Activated CD8-positive, alpha-beta memory T cell treated with anti-CD3 and anti-CD28 coated beads for 4 hours (primary cell): ENCODE measurements around the gene SHANK3.
"Not testable (repeated sequence)": the region's sequence is repeated elsewhere in the genome, so short reads cannot be mapped to it uniquely, and the experiment has no call there.

Source experiments
- DNase-seq, 2 donors: peaks; one replicate each; pipeline ENCODE4 v3.0.0-alpha.2; 2020; ENCODE audit warnings: low read depth in 2 of 2

SHANK3 gene

DNA sequence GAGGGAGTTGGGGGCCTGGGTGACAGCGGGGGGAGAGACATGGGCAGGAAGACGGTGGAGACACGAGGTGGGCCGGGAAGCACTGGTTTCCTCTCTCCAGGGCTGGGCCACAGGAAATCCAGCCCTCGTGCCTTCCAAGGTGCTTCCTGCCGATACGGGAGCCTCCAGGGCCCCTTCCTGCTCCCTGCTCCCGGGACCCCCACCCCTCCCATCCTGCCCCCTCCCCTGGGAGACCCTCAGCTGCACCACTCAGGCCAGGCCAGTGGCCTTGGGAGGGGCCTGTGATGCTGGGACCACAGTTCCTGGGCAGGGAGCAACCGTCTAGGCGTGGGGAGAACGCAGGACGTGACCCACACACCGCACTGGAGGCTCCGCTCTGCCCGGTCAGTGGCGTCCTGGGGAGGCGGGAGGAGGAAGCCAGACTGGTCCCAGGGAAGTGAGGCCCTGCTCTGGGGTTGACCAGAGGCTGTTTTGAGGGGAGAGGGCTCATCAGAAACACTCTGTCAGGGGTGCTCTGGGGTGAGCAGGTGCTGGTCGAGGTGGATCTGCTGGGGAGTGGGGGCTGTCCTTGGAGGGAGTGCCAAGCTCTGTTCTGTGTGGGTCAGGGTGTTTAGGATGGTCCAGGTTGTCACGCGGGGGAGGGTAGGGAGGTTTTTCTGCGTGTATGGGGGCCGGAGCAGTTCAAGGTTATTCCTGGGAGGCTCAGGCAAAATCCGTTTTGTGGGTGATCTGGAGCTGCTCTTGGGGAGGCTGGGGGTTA is at the start of gene SHANK3:
Gene SHANK3 (plus strand): TSS at position 353 of the 760 bp plus-strand sequence.
- no peak for DNase-seq

DNA sequence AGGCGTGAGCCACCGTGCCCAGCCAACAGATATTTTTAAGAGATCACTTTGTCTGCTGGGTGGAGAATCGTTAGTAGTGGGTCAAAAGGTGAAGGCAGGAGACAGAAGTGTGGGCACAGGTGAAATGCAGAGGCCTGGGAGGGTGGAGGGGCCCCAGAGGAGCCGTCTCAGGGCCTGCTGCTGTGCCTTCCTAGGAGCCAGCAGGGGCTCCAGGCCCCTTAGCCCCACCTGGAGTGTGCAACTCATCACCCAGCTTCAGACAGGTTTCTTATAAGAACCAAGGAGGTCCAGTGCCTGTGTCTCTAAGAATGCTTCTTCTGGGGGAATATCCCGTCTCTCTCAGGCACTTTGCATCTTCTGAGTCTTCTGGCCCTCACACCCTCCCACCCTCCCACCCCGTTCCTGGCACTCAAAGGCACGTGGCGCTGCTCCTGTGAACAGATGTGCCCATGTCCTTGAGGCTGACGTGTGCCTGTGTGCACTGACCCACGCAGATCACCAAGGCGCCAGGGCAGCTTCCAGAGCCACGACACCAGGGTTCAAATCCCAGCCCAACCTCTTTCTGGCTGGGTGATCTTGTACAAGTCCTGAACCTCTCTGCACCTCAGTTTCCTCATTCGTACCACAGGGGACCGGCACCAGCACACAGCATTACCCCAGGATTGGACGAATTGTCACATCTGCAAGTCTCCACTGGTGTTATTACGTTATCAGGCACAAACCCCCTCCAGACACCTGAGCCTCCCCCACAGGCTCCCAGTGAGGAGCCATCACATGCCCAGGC is 48.1 kb upstream of the SHANK3 start:
- no peak for DNase-seq

DNA sequence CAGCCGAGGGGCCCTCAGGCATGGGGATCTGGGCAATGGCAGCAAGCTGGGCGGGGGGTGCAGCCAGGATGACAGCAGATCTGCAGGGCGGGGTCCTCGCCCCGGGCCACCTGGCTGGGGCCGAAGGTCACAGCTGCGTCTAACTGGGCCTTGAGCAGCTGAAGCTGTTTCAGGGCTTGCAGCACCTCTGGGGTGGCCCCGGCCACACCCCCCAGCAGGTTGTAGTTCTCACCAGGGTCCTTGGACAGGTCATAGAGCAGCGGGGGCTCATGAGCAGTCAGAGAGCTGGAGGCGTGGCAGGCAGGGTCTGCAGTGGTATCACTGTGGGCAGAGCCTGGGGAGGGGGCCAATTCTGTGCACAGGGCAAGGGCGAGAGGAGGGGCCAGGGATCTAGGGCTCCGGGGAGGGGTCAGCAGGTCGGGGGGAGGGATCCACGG is 47.5 kb upstream of the SHANK3 start:
- no peak for DNase-seq

DNA sequence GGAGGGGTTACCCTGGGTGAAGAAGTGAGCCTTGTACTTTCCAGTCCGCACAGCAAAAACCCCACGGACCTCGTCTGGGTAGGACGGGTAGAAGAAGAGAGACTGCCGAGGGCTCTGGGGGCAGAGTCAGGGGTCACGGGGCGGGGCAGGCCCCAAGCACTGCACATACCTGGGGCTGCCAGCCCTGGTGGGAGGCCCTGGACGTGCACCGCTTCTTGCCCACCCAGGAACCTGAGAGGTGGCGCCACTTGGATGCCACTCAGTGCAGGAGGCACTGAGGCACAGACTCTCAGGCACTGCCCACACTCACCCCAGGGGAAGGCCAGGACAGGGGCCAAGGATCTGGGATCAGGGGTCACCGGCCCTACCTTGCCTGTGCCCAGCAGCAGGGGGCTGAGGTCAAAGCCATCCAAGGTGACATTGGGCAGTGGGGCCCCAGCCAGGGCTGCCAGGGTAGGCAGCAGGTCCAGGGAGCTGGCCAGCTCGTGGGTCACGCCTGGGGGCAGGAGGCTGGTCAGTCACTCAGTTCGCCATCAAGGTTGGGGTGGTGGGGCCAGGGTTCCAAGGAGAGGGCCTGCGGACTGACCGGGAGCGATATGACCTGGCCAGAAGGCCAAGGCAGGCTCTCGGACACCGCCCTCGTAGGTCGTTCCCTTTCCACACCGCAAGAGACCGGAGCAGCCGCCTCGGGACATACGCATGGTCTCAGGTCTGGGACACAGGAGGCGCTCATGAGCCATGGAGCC is 46.9 kb upstream of the SHANK3 start:
- DNase-seq: no peak

DNA sequence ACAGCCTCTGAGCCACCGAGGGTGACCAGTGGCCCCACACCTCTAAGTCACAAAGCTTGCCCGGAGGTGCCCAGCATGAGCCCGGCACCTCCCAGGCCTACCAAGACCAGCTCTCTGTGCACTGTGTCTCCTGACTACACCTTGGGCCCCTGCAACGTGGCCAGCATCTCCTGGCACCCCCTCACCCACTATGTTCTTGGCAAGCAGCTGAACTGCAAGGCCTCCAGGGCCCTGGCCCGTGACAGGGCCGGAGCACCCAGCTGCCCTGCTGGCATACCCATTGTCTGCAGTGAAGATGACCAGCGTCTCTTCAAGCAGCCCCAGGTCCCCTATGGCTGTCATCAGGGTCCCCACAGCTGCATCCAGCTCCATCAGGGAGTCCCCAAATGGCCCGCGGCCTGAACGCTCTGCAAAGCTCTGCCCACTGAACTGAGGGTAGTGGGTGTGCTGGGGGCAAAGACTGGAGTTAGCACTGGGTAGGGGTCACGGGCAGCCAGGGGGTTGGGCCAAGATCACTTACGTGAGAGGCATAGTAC is 46.2 kb upstream of the SHANK3 start:
- DNase-seq: no peak

DNA sequence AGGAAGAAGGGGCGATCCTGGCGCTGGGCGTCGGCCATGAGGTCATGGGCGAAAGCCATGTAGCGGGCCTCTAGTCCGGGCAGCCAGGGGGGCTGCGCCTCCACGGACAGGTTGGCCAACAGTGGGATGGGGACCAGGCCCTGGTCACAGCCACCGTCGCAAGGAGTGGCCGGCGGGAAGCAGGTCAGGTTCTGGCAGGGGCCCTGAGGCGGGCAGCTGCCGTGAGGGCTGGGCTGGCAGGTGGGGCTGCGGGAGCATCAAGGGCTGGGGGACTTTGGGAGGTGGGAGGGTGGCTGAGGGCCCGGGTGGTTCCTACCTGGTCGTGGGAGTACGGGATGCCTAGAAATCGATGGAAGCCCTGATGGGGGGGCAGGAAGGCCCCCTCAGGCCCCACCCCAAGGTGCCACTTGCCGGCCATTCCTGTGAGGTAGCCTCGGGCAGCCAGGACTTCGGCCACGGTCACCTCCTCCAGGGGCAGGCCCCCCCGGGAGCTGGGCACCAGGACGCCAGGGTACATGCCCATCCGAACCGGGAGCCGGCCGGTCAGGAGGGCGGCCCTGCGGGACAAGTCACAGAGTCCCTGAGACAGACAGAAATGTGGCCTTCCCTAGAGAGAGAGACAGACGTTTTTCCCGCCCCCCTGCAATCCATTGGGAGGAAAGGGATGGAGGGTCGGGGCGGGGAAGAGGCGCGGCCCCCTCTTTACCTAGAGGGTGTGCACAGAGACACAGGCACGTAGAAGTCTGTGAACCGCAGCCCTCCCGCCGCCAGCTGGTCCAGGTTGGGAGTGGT is 45.6 kb upstream of the SHANK3 start:
- no peak for DNase-seq

DNA sequence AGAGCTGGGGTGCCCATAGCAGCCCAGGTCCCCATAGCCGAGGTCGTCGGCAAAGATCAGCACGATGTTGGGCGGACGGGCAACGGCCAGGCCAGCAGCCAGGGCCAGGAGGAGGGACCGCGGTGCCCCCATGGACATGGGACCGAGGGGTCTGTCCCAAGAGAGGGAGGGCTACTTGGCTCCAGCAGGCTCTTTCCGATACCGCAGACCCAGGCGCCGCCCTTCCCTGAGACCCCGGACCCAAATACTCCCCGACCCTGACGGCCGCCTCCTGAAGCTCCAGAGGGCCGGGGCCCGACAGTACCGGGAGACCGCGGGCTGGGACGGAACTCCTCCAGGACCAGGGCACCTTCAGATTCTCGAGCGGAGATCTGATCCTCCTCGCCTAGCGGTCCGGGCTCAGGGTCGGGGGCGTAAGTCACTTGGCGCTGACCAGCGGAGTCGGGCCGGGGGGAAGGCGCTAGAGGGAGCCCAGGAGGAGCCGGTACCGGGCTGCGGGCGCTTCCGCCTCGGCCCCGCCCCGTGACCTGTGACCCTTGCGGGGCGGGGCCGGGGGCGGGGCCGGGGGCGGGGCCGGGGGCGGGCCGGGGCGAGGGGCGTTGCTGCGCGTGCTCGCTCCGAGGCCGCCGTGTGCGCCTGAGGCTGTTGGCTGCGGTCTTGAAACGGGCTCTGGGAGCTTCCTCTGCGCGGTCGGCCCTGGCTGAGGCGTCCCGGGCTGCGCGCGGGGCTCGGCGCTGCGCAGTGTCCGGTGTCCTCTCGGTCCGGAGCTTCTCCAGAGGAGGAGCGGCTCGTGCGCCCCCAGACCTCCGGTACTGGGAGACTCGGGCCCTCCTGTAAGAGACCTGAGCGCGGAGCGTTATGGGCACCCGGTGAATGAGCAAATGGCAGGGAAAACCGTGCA is 44.7 kb upstream of the SHANK3 start, which contains the start of gene ARSA:
Gene ARSA (minus strand): TSS at position 511 of the 901 bp plus-strand sequence. CDS start 373 bp downstream, at position 138.
- DNase-seq: peak; percentile 37 to 61

DNA sequence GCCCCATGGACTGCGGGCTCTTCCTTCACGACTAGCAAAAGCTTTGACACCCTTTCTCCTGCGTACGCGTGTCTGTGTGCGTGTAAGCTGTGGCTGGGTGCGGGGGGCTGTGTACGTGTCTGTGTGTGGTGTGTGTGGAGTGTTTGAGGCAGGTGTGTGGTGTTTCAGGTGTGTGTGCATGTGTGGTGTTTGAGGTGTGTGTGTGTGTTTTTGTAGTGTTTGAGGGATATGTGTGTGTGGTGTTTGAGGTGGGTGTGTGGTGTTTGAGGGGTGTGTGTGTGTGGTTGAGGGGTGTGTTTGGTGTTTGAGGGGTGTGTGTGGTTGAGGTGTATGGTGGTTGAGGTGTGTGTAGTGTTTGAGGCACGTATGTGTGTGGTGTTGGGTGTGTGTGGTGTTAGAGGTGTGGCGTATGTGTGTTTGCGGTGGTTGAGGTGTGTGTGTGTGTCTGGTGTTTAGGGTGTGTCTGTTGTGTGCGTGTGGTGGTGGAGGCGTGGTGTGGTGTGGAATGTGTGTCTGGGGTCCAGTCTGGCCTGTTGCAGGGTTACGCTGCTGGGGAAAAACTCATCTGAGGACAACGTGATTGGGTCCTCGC is 44.0 kb upstream of the SHANK3 start:
- DNase-seq: no peak

DNA sequence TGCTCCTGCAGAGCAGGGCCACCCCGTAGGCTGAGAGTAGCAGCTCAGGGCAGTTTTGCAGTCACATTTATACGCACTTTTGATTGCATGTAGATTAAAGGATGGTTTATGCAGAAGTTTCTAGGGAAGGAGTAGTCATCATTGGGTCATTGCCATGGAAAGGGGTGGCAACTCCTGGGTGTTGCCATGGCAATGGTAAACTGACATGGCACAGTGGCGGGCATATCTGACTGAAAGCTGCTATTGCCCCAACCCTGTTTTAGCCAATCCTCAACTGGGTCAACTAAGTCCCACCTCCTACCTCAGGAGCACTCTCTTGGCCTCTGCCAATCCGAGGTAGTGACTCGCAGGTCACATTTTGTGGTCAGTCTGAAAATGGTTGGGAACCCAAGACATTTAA is 42.2 kb upstream of the SHANK3 start:
- DNase-seq: no peak

DNA sequence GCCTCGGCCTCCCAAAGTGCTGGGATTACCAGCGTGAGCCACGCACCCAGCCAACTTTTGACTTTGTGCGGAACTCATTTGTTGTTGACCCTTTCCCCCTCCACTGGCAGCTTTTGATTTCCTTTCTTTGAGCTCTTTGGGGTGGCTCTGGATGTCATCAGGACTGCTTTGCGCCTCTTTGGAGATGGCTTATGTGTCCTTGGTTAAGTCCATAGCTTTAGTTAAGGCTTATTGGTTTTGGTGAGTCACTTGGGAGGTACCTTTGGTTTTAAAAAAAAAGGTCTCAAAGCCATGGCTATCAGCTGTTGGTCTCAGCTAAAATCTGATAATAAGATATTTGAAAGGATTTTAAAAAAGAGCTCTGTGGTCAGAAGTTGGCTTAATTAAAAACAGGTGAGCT is 39.5 kb upstream of the SHANK3 start:
- DNase-seq: no peak

DNA sequence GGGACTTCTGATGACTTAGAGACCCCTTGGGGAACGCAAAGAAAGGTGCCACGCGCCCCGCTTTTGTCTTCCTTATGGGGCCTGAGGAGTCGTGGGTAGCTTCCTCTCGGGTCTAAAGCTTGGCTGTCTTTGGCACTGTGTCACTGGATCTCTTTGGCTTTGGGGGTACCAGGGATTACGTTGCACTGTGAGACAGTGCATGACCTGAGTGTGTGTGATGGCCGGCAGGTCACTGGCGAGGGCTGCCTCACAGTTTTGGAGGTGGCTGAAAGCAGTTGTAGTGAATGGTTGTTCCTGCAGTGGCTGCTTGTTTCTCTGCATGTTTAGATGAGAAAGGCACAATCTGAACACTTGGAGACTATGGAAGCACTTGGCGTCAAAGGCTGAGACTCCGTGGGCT is 38.9 kb upstream of the SHANK3 start:
- no peak for DNase-seq

DNA sequence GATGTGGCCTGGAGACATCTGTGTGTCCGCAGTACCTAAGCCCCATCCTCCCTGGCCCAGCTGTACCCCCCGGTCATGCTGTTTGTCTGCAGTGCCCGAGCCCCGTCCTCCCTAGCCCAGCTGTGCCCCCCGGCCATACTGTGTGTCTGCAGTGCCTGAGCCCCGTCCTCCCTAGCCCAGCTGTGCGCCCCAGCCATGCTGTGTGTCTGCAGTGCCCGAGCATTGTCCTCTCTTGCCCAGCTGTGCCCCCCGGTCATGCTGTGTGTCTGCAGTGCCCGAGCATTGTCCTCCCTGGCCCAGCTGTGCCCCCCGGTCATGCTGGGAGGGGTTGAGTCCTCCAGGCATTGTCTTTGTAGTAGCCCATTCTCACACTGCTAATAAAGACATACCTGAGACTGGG is 37.0 kb upstream of the SHANK3 start:
- DNase-seq: no peak

DNA sequence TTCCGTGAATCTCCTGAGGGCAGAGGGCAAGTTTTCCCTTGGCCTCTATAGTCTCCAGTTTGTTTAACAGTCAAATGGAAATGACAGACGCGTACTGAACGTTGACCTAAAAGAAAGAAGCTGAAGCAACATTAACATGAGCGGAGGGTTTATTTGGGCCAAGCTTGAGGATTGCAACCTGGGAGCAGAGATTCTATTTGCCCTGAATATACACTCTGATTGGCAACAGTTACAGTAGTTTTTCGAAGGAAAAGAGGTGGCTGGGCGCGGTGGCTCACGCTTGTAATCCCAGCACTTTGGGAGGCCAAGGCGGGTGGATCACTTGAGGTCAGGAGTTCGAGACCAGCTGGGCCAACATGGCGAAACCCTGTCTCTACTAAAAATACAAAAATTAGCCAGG is 32.3 kb upstream of the SHANK3 start:
- not testable (repeated sequence) for DNase-seq

DNA sequence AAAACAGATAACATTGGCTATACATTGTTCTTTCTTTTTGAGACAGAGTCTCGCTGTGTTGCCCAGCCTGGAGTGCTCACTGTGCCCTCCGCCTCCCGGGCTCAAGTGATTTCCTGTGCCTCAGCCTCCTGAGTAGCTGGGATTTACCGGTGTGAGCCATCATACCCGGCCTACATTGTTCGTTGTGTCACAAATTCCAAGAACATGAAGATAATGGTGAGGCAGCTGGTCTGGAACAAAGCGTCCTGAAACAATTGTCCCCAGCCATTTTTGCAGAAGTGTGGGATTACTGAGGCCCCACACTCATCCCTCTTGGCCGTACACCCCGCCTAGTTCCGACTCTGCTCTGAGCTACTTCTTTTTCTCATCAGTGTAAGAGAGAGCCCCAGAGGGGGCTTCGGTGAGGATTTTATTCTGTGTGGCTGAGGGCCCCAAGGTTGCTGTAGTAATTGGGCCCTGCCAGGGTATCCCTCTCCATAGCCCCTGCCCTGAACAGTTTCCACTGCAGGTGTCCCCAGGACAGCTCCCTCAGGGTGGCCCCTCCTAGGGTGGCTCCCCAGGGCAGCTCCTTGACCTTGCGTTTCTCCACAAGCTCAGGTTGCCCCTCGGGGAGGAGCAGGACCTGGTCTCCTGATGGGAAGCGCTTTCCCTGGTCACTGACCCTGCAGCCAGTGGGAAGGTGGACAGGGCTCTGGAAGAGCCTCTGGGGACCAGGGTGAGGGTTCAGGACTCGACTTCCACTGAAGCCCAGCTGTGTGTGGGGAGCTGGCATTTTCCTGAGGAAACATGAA is 31.6 kb upstream of the SHANK3 start:
- DNase-seq: no peak

DNA sequence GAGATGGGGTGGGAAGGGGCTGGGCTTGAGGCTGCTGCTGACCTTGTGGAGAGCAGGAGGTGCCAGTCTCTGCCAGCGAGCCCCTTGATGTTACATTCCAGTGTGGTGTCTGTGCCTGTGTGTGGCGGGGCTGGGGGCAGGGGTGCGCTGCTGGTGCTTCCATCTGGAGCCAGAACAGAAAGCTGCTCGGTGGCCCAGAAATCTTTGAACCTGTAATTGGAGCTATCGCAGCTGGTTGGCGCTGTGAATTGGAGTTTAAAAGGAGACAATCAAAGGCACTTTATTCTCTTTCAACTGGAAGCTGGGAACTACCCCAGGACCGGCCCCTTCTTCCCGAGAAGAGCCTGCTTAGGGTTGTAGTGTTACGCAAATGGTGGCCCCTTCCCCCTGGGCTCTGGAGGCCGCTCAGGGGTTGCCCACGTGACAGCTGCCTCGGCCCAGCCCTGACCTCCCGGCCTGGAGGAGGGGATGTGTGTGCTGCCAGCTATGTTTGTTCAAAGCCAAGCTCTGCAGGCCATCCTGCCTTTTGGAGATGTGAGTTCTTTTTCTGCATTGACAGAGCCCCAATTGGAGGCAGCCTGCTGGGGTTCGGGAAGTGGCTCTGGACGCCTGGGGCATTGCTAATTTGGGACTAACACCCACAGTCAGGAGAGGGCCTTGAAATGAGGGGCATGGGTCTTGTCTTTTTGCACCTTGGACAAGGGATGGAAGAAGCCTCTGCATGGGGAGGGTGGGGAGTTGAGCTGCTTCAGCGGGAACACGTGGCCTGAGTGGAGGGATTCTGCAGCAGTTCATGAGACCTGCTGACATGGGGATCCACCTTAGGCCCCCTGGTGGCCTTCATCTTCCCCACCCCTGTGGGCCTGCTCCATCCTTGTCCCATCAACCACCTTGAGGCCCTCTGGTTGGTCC is 30.7 kb upstream of the SHANK3 start:
- no peak for DNase-seq

DNA sequence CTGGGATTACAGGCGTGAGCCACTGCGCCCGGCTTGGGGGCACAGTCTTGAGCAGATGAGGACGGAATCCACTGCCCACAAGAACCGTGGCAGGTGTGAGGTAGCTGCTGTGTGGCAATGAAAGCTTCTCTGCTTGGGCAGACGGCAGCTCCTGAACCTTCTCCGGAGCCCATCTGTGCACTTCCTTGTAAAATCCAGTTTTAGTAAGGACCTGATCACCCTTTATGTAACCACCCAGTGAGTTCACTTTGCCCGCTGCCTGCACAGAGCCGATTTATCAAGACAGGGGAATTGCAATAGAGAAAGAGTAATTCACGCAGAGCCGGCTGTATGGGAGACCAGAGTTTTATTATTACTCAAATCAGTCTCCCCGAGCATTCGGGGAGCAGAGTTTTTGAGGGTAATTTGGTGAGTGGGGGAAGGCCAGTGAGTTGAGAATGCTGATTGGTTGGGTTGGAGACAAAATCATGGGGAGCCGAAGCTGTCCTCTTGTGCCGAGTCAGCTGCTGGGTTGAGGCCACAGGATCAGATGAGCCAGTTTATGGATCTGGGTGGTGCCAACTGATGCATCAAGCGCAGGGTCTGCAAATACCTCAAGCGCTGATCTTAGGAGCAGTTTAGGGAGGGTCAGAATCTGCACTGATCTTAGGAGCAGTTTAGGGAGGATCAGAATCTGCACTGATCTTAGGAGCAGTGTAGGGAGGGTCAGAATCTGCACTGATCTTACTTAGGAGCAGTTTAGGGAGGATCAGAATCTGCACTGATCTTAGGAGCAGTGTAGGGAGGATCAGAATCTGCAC is 29.4 kb upstream of the SHANK3 start:
- DNase-seq: not testable (repeated sequence)

DNA sequence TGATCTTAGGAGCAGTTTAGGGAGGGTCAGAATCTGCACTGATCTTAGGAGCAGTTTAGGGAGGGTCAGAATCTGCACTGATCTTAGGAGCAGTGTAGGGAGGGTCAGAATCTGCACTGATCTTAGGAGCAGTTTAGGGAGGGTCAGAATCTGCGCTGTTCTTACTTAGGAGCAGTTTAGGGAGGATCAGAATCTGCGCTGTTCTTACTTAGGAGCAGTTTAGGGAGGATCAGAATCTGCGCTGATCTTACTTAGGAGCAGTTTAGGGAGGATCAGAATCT is 28.9 kb upstream of the SHANK3 start:
- not testable (repeated sequence) for DNase-seq
